T47D (cell line): Measurements from ENCODE around the gene PALS2.
A peak's percentile ranks its signal among the peaks of the same experiment; 100 is the strongest.

Experiments
- DNase-seq, 2 experiments: peaks; one replicate each; pipeline versions ENCODE4 v3.0.0 to v3.0.0-alpha.2; 2011 to 2012; ENCODE audit warnings: low read depth in 1 of 2, low spot score in 1 of 2
- JUND ChIP-seq: IDR thresholded peaks from 2 replicates; pipeline ENCODE4 v1.6.1; 2012; ENCODE audit warnings: low read depth
- in situ Hi-C: cut with HindIII; loops from 2 replicates; pipeline ENCODE4 v1.10.0; 2016; ENCODE audit warnings: low sequenced_read_pairs, low pct_unique_long_range_greater_than_20kb

The PALS2 gene, protein sequence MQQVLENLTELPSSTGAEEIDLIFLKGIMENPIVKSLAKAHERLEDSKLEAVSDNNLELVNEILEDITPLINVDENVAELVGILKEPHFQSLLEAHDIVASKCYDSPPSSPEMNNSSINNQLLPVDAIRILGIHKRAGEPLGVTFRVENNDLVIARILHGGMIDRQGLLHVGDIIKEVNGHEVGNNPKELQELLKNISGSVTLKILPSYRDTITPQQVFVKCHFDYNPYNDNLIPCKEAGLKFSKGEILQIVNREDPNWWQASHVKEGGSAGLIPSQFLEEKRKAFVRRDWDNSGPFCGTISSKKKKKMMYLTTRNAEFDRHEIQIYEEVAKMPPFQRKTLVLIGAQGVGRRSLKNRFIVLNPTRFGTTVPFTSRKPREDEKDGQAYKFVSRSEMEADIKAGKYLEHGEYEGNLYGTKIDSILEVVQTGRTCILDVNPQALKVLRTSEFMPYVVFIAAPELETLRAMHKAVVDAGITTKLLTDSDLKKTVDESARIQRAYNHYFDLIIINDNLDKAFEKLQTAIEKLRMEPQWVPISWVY

DNA sequence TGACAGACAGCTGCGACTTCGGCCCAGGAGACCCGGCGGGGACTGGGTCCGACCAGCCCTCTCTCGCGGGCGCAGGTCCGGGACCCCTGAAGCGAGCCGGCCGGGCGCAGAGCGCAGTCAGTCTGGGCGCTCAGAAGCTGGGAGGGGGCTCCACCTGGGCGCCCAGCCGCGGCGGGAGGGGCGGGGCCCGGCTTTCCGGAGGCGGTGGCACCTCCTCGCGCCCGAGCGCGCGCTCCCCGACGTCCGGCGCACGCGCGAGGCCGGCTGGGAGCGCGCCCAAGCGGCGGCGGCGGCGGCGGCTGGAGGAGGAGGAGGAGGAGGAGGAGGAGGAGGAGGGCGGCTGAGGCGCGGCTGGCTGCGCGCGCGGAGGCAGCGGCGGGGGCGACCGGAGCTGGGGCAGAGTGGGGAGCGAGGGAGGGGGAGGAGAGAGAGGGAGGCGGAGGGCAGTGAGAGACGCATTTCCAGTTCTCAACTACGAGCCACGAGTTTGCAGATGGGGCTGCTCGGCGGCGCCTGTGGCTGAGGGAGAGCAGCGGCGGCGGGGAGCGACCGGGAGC, at the start of gene PALS2:
Gene PALS2, plus strand, starts transcription at position 456 of the 557 bp plus-strand sequence. CDS start 50,216 bp downstream, outside the sequence.
- in situ Hi-C loops, result no loop called here
- DNase-seq, result peak; percentile 90 to 91
- no peak for TF ChIP-seq JUND

DNA sequence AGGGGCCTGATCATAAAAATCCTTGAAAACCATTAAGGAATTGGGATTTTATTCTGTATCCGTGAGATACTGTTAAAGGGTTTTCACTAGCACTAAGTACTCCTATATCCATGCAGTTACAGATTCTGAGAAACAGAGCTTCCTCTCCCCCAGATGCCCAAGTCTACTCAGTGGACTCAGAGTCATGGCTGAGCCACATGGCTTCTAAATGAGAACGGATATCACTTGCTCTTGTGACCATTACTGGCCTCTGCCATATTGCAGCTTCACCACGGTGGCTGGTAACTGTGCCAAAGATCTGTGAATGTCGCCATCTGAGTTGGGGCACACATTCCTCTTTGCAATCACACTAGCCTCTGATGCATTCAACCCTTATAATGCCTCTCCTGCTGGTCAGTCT, 42.0 kb upstream of the PALS2 start:
- DNase-seq, result no peak
- no peak for TF ChIP-seq JUND
- in situ Hi-C loops, result no loop called here

DNA sequence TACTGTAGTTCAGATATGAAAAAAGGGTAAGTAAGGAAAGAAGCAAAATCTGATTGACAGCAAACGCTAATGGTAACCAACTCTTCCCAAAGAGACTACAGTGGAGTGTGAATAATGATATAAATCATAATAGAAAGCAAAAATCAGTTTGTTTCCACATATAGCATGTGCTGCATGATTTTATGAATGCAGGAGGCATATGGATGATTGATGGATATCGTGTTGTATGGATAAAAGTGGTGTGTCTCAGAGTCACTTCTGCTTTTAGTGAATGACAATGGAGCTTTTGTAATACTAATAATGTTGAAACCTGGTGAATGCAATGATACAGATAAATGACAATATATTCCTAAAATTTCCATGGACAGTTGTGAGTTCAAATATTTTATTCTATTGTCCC, 36.6 kb upstream of the PALS2 start:
- DNase-seq, result no peak
- in situ Hi-C loops, result no loop called here
- TF ChIP-seq JUND, result no peak

DNA sequence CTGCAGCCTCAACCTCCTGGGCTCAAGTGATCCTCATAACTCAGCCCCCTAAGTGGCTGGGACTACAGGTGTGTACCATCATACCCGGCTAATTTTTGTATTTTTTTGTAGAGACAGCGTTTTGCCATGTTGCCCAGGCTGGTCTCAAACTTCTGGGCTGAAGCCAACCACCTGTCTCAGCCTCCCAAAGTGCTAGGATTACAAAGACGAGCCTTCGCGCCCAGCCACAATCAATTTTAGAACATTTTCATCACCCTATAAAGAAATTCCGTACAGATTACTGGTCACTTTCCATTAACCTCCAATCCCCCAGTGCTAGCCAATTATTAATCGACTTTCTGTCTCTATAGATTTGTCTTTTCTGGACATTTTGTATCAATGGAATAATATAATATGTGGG, 32.3 kb upstream of the PALS2 start:
- DNase-seq, result no peak
- TF ChIP-seq JUND, result no peak
- in situ Hi-C loops, result no loop called here

DNA sequence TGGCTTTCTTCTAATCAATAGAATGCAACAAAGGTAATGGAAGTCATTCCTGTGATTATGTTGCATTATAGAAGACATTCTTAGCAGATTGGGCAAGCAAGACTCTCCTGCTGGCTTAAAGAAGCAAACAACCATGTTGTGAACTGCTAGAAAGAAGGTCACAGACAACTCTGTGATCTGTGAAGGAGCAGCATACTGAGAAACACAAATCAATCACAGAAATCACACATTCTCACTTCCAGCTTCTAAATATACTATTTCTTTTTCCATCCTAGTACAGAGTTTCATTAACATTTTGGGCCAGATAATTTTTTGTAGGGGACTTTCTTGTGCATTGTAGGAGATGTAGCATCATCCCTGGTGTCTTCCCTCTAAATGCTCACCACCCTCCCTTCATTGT, 28.0 kb upstream of the PALS2 start:
- DNase-seq, result no peak

DNA sequence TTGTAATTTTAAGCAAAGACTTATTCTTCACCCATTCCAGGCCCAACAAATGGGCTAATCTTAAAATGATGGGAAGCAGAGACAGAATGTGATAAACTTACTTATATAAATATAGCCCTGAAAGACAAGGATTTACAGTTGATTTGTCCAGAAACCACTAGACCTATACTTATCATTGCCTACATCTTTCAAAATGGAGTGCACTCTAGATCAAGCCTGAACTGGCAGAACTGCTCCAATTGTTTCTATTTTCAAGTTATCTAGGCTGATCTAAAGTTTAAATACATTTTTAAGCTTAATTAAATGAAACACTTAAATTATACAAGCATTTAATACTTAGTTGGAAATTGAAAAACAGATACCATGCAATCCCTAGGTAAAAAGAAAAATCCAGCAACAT, 24.9 kb upstream of the PALS2 start:
- in situ Hi-C loops, result no loop called here
- no peak for TF ChIP-seq JUND
- no peak for DNase-seq

More for the DNA sequence above, 28.0 kb upstream of the PALS2 start:
- in situ Hi-C loops, result no loop called here
- TF ChIP-seq JUND, result no peak

DNA sequence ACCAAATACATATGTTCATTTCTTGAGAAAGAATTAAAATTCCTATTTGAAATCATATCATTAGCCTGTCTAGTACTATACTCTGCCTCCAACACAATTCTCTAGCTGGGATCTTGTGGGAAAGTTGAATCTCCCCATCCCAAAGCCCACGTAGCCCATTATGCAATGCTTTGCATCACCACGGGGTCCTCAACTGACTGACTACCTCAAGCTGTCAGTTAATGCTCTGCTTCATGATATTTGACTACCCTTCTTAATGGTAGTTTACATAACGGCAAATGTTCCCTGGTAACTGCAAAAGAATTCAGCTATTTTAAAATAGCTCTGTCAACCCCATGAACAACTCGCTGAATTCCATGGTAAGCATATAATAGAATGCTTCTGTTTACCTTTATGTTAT, 23.3 kb upstream of the PALS2 start:
- DNase-seq, result no peak
- no peak for TF ChIP-seq JUND
- in situ Hi-C loops, result no loop called here

DNA sequence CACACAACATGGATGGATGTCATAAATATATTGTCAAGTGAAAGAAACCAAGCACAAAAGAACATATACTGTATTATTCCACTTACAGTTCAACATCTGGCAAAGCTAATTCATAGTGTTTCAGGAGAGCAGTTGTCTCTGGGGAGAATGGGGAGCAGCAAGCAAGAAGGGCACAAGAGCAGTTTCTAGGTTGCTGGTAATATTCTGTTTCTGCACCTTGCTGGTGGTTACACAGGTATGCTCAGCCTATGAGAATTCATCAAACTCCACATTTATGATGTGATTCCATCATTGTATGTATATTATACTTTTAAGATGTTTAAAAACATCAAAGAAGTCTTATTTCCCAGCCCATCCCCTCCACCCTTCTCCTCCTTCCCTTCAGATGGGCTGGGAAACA, 18.1 kb upstream of the PALS2 start:
- DNase-seq, result no peak
- in situ Hi-C loops, result no loop called here
- no peak for TF ChIP-seq JUND

DNA sequence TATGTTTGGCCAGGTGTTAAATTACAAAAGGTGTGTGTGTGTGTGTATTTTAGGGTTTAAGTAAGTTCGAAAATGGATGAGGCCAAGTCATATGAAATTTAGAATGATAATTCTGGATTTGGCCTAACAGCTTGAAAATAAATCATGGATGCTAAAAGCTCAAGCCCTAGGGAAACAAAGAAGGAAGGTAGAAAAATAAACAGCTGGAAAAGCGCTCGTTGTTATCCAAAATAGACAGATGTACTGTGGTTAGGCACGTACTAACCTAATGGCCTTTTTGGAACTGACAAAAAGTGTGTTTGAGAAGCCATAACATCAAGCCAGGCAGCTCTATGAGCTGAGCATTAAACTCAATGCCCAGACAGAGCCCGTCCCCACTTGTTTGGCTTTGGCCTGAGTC, 17.5 kb upstream of the PALS2 start:
- in situ Hi-C loops, result no loop called here
- DNase-seq, result no peak
- no peak for TF ChIP-seq JUND

DNA sequence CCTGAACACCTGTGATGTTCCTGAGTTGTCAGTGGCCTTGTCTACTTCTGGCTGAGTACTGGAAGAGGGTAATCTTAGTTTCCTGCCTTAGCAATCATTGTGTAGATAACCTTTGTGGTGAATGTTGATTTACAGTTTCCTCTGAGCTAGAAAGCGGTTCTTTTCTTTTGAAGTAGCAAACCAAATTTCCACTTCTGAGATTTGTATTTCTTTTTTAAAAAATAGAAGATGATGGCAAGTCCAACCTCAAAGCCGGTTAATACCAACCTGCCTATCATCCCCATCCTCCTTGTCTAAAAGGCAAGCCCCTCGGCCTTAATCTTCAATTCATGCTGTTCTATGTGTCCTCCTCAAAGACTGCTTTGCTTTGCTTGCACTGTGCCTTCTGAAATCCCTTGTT, 12.5 kb upstream of the PALS2 start:
- no peak for DNase-seq
- in situ Hi-C loops, result no loop called here
- TF ChIP-seq JUND, result no peak

DNA sequence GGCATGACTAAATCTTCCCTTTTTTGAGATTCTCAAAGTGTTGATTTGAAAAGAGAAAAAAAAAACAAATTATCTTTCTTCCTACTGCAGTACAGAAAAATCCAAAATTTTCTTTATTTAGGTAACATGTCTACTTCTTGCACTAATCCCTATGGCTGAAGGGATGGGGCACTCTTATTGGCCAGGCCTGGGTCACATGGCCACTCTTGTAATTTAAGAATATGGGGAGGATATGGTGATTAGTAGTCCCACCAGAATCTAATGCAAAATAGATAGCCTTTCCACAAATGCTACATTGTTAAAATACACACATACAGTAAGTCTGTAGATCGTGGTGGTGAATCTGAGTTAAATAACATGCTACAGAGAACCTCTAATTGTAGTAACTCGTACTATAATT, 7.0 kb upstream of the PALS2 start:
- TF ChIP-seq JUND, result no peak
- in situ Hi-C loops, result no loop called here
- no peak for DNase-seq

DNA sequence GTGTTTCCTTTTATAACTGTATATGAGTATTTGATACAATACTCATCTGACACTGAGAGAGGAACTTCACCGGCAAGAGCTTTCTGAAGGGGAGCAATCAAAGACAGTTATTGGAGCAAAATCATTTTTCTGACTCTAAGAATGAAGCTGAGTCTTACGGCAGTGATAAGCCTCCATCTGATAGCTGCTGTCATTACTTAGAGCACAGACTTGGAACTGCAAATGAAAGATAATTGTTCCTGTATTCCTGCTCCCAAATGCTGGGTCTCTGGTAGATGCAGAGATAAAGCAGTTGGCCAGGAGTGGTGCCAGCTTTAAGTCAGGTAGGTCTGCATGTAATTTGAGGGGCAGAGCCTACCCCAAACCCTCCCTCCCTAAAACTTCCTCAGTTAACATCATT, 2.3 kb upstream of the PALS2 start:
- in situ Hi-C loops, result no loop called here
- TF ChIP-seq JUND, result no peak
- DNase-seq, result no peak

DNA sequence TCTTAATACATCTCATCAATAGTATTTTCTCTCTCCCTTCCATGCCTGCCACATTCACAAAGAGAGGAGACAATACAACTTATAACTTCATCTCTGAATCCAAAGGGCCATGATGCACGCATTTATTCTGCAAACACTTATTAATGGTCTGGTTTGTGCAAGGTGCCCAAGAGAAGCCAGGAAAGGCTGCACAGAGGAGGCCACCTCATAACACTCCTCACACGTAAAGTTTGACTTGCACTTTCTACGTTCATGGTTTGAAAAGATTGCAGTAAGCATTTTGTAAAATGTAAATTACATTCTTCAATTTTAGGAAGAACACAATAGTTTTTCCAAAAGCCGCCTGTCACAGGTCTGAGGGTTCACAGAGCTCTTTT, 1.2 kb upstream of the PALS2 start:
- DNase-seq, result no peak
- no peak for TF ChIP-seq JUND
- in situ Hi-C loops, result no loop called here
